ENCODE measurements around the gene CGAS. TPM values are rescaled to one million over a fixed set of nuclear protein-coding genes. Genes with fewer than 3 reads are reported as not detected.

CGAS gene
- total RNA-seq, 1 donor from 2014 or later: 0.12 TPM

GRCh38 chr6:73418081-73418741 is 33.9 kb downstream of the CGAS start:
- Mint-ChIP-seq H3K27ac (no peak overlapping the region), H3K9me3 (no peaks in the 10 kb centered on the region), H3K36me3 (no peaks in the 10 kb centered on the region), H3K4me1 (ENCODE audit: unreplicated experiment) (no peaks in the 10 kb centered on the region), H3K27me3 (no peaks in the 10 kb centered on the region), H3K4me3 (no peak overlapping the region)
- DNase-seq (ENCODE audit: extremely low spot score, unreplicated experiment): no peak
- TF ChIP-seq, protein P1, sequence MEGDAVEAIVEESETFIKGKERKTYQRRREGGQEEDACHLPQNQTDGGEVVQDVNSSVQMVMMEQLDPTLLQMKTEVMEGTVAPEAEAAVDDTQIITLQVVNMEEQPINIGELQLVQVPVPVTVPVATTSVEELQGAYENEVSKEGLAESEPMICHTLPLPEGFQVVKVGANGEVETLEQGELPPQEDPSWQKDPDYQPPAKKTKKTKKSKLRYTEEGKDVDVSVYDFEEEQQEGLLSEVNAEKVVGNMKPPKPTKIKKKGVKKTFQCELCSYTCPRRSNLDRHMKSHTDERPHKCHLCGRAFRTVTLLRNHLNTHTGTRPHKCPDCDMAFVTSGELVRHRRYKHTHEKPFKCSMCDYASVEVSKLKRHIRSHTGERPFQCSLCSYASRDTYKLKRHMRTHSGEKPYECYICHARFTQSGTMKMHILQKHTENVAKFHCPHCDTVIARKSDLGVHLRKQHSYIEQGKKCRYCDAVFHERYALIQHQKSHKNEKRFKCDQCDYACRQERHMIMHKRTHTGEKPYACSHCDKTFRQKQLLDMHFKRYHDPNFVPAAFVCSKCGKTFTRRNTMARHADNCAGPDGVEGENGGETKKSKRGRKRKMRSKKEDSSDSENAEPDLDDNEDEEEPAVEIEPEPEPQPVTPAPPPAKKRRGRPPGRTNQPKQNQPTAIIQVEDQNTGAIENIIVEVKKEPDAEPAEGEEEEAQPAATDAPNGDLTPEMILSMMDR (conservative IDR thresholded peaks at IDR 0.05): no peak

DNA sequence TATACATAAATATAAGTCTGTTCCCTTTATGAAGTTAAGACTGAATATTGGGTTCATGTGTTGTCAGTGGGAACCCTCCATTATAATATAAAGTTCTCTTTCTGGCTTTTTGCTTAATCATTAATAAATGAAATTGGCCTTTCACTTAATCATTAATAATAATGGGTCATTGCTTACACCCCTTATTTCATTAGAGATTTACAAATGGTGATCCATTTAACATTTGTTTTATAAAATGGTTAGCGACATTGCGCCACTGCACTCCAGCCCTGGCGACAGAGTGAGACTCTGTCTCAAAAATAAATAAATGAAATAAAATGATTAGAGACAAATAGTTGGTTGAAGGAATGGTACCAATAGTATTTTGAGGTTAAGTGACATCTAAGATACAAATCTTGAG is 39.0 kb downstream of the CGAS start:
- no peaks in the 10 kb centered on the region for H3K36me3 Mint-ChIP-seq

GRCh38 chr6:73409395-73409794 is 42.7 kb downstream of the CGAS start:
- H3K27me3 Mint-ChIP-seq: no peaks in the 10 kb centered on the region
- H3K4me1 Mint-ChIP-seq (ENCODE audit: unreplicated experiment): no peaks in the 10 kb centered on the region
- H3K27ac Mint-ChIP-seq: no peak overlapping the region
- TF ChIP-seq, protein P1 (conservative IDR thresholded peaks at IDR 0.05): no peak
- no peak for DNase-seq (ENCODE audit: extremely low spot score, unreplicated experiment)
- no peaks in the 10 kb centered on the region for H3K9me3 Mint-ChIP-seq
- no peak overlapping the region for H3K4me3 Mint-ChIP-seq
- no peaks in the 10 kb centered on the region for H3K36me3 Mint-ChIP-seq

More for the DNA sequence above, 39.0 kb downstream of the CGAS start:
- no peaks in the 10 kb centered on the region for H3K27me3 Mint-ChIP-seq
- DNase-seq (ENCODE audit: extremely low spot score, unreplicated experiment): no peak
- TF ChIP-seq, protein P1 (conservative IDR thresholded peaks at IDR 0.05): no peak
- H3K4me3 Mint-ChIP-seq: no peak overlapping the region
- no peak overlapping the region for H3K27ac Mint-ChIP-seq
- H3K9me3 Mint-ChIP-seq: no peaks in the 10 kb centered on the region
- H3K4me1 Mint-ChIP-seq (ENCODE audit: unreplicated experiment): no peaks in the 10 kb centered on the region

DNA sequence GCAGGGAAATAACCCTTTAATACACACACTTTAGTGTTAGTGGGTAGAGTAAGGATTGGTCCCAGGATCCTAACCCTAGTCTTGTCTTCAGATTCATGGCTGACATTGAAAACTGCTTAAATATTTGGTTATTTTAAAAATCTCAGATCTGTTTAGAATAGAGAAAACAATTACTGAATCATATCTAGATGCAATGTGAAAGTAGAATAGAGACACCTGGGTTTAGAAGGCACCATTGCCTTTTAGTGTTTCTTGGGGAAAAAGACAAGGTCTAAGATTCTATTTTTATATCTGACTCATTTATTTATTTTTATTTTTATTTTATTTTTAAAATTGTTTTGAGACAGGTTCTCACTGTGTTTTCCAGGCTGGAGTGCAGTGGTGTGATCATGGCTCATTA is 51.4 kb downstream of the CGAS start:
- Mint-ChIP-seq H3K9me3 (no peaks in the 10 kb centered on the region), H3K27ac (no peak overlapping the region), H3K36me3 (no peaks in the 10 kb centered on the region), H3K4me3 (no peak overlapping the region), H3K4me1 (ENCODE audit: unreplicated experiment) (no peaks in the 10 kb centered on the region), H3K27me3 (no peaks in the 10 kb centered on the region)
- TF ChIP-seq, protein P1 (conservative IDR thresholded peaks at IDR 0.05): no peak
- DNase-seq (ENCODE audit: extremely low spot score, unreplicated experiment): no peak

- Mint-ChIP-seq H3K36me3 (no peaks in the 10 kb centered on the region), H3K27ac (no peak overlapping the region), H3K4me3 (no peak overlapping the region), H3K27me3 (no peaks in the 10 kb centered on the region), H3K9me3 (no peaks in the 10 kb centered on the region), H3K4me1 (ENCODE audit: unreplicated experiment) (no peaks in the 10 kb centered on the region)
- DNase-seq (ENCODE audit: extremely low spot score, unreplicated experiment): no peak
- TF ChIP-seq, protein P1 (conservative IDR thresholded peaks at IDR 0.05): no peak
These were observed 56.2 kb downstream of the CGAS start for GRCh38 chr6:73395875-73396274.
